ENCODE results near the gene WBP11.
A peak's percentile ranks its signal among the peaks of the same experiment; 100 is the strongest.

WBP11 gene

GRCh38 chr12:14810167-14810952, 7.1 kb upstream of the WBP11 start:
- DNase-seq (ENCODE audit: extremely low read depth, low read depth), result no peak
- H3K4me3 ChIP-seq (replicated peaks; ENCODE audit: low read depth, low read length), result no peak overlapping the region
- no peak for TF ChIP-seq CTCF (IDR thresholded peaks at IDR 0.05; ENCODE audit: low read depth, low read length, missing control alignments)

GRCh38 chr12:14803830-14804160, 517 bp upstream of the WBP11 start:
- peak overlapping the region; percentile 94 for H3K4me3 ChIP-seq (replicated peaks; ENCODE audit: low read depth, low read length)
- TF ChIP-seq CTCF (IDR thresholded peaks at IDR 0.05; ENCODE audit: low read depth, low read length, missing control alignments), result no peak
- DNase-seq (ENCODE audit: extremely low read depth, low read depth), result no peak

GRCh38 chr12:14802721-14803010, 612 bp downstream of the WBP11 start:
- peak overlapping the region; percentile 94 for H3K4me3 ChIP-seq (replicated peaks; ENCODE audit: low read depth, low read length)
- no peak for TF ChIP-seq CTCF (IDR thresholded peaks at IDR 0.05; ENCODE audit: low read depth, low read length, missing control alignments)
- no peak for DNase-seq (ENCODE audit: extremely low read depth, low read depth)

- TF ChIP-seq CTCF (IDR thresholded peaks at IDR 0.05; ENCODE audit: low read depth, low read length, missing control alignments), result no peak
- peak overlapping the region; percentile 94 for H3K4me3 ChIP-seq (replicated peaks; ENCODE audit: low read depth, low read length)
- DNase-seq (ENCODE audit: extremely low read depth, low read depth), result no peak
These were observed 1.0 kb downstream of the WBP11 start for GRCh38 chr12:14802247-14802646.

GRCh38 chr12:14795028-14795448, 8.2 kb downstream of the WBP11 start:
- no peak overlapping the region for H3K4me3 ChIP-seq (replicated peaks; ENCODE audit: low read depth, low read length)
- no peak for TF ChIP-seq CTCF (IDR thresholded peaks at IDR 0.05; ENCODE audit: low read depth, low read length, missing control alignments)
- DNase-seq (ENCODE audit: extremely low read depth, low read depth), result no peak

- H3K4me3 ChIP-seq (replicated peaks; ENCODE audit: low read depth, low read length), result no peak overlapping the region
- DNase-seq (ENCODE audit: extremely low read depth, low read depth), result no peak
- no peak for TF ChIP-seq CTCF (IDR thresholded peaks at IDR 0.05; ENCODE audit: low read depth, low read length, missing control alignments)
These were observed 17.7 kb downstream of the WBP11 start for GRCh38 chr12:14785568-14785967.

- no peak for DNase-seq (ENCODE audit: extremely low read depth, low read depth)
- TF ChIP-seq CTCF (IDR thresholded peaks at IDR 0.05; ENCODE audit: low read depth, low read length, missing control alignments), result no peak
These were observed 18.8 kb downstream of the WBP11 start for GRCh38 chr12:14784471-14784870.

More at GRCh38 chr12:14784471-14784870, 18.8 kb downstream of the WBP11 start:
- no peak overlapping the region for H3K4me3 ChIP-seq (replicated peaks; ENCODE audit: low read depth, low read length)

Data from HFF-Myc (cell line).